Measurements from ENCODE around the gene MDN1.
A peak's percentile ranks its signal among the peaks of the same experiment; 100 is the strongest.

MDN1 gene, protein sequence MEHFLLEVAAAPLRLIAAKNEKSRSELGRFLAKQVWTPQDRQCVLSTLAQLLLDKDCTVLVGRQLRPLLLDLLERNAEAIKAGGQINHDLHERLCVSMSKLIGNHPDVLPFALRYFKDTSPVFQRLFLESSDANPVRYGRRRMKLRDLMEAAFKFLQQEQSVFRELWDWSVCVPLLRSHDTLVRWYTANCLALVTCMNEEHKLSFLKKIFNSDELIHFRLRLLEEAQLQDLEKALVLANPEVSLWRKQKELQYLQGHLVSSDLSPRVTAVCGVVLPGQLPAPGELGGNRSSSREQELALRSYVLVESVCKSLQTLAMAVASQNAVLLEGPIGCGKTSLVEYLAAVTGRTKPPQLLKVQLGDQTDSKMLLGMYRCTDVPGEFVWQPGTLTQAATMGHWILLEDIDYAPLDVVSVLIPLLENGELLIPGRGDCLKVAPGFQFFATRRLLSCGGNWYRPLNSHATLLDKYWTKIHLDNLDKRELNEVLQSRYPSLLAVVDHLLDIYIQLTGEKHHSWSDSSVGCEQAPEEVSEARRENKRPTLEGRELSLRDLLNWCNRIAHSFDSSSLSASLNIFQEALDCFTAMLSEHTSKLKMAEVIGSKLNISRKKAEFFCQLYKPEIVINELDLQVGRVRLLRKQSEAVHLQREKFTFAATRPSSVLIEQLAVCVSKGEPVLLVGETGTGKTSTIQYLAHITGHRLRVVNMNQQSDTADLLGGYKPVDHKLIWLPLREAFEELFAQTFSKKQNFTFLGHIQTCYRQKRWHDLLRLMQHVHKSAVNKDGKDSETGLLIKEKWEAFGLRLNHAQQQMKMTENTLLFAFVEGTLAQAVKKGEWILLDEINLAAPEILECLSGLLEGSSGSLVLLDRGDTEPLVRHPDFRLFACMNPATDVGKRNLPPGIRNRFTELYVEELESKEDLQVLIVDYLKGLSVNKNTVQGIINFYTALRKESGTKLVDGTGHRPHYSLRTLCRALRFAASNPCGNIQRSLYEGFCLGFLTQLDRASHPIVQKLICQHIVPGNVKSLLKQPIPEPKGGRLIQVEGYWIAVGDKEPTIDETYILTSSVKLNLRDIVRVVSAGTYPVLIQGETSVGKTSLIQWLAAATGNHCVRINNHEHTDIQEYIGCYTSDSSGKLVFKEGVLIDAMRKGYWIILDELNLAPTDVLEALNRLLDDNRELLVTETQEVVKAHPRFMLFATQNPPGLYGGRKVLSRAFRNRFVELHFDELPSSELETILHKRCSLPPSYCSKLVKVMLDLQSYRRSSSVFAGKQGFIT (N-terminal part only)

DNA sequence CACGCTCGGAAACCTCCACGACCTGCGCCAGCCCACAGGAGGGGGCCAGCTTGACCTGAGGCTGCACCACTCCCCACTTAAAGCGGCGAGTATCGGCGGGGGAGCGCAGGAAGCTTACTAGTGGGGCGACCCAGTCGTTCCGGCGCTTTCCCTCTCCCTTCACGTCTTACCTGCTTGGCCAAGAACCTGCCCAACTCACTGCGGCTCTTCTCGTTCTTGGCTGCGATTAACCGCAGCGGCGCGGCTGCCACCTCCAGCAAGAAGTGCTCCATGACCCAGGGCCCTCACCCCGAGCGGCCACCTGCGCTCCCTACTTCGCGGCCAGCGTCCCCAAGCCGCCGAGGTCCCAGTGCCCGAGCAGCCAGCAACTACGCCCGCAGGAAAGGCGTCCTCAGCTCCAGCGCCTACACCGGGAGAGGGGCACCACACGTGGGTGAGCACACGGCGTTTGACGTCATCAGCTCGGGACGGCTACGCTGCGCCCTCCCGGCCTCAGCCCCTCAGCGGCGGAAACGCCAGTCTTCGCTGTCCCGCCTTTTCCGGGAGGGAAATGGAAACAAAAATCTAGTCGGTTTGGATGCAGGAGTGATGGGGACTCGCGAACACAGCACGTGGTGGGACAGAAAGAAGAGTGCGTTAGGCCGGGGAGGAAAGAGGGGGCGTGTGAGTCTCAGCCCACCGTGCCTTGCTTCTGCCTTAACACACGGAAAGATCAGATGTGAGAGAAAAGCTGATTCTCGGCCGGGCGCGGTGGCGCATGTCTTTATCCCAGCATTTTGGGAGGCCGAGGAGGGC is at the start of gene MDN1:
TSS of gene MDN1 (minus strand) at position 459 of the 795 bp plus-strand sequence. CDS start at position 272, 187 bp downstream.
- DNase-seq: peak; percentile 95
- Histone ChIP-seq H3K4me3 (ENCODE audit: low read length) (peak within 1 kb of the TSS; percentile 77), H3F3A (ENCODE audit: insufficient read depth, low read length) (peaks cover 10% of the 10 kb centered on the region), H3K9ac (ENCODE audit: low read length) (peak within 1 kb of the TSS; percentile 78), H4K20me1 (ENCODE audit: insufficient read depth, low read length) (peaks cover 13% of the 10 kb centered on the region; the same call in 1 of the 2 replicates), H3K4me1 (ENCODE audit: low read length) (peaks cover 6% of the 10 kb centered on the region; the same call in 1 of the 2 replicates), H3K9me2 (replicated peaks; ENCODE audit: insufficient read depth, low read length) (no peaks in the 10 kb centered on the region), H3K36me3 (replicated peaks; ENCODE audit: insufficient read depth, low read length) (no peaks in the 10 kb centered on the region), H2AFZ (ENCODE audit: low read length) (peak within 1 kb of the TSS; percentile 49), H3K4me2 (ENCODE audit: low read depth, low read length) (peak within 1 kb of the TSS; percentile 71), H3K79me2 (ENCODE audit: low read length) (peaks cover 54% of the 10 kb centered on the region), H3K9me3 (replicated peaks; ENCODE audit: insufficient read depth, low read length) (no peaks in the 10 kb centered on the region), H3K27ac (ENCODE audit: low read length) (peak within 1 kb of the TSS; percentile 84), H3K27me3 (replicated peaks; ENCODE audit: insufficient read depth, low read length) (no peaks in the 10 kb centered on the region)
- no peak for TF ChIP-seq EZH2 (optimal IDR thresholded peaks at IDR 0.05; ENCODE audit: low read depth, low read length)
- TF ChIP-seq, protein P1, sequence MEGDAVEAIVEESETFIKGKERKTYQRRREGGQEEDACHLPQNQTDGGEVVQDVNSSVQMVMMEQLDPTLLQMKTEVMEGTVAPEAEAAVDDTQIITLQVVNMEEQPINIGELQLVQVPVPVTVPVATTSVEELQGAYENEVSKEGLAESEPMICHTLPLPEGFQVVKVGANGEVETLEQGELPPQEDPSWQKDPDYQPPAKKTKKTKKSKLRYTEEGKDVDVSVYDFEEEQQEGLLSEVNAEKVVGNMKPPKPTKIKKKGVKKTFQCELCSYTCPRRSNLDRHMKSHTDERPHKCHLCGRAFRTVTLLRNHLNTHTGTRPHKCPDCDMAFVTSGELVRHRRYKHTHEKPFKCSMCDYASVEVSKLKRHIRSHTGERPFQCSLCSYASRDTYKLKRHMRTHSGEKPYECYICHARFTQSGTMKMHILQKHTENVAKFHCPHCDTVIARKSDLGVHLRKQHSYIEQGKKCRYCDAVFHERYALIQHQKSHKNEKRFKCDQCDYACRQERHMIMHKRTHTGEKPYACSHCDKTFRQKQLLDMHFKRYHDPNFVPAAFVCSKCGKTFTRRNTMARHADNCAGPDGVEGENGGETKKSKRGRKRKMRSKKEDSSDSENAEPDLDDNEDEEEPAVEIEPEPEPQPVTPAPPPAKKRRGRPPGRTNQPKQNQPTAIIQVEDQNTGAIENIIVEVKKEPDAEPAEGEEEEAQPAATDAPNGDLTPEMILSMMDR (IDR thresholded peaks at IDR 0.05; ENCODE audit: low read length): 0 out of 2 replicates have a peak, but pooled peaks have one; percentile 1
- TF ChIP-seq EZH2phosphoT487 (IDR thresholded peaks at IDR 0.05; ENCODE audit: low read length): no peak

DNA sequence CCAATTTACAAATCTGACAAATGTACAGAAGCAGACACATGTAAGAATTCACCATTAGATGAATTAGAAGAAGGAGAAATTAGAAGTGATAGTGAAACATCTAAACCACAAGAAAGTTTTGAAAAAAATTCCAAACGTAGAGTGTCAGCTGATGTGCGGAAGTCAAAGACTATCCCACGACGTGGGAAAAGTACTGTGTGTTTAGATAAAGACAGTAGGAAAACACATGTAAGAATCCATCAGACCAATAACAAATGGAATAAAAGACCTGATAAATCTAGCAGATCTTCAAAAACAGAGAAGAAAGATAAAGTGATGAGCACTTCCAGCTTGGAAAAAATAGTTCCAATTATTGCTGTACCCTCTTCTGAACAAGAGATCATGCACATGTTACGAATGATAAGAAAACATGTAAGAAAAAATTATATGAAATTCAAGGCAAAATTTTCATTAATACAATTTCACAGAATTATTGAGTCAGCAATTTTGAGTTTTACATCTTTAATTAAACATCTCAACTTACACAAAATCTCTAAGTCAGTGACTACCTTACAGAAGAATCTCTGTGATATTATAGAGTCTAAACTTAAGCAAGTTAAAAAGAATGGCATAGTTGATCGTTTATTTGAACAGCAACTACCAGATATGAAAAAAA is 46.6 kb upstream of the MDN1 start:
- no peak for DNase-seq
- Histone ChIP-seq H3K4me3 (ENCODE audit: low read length) (no peak overlapping the region), H3K27me3 (replicated peaks; ENCODE audit: insufficient read depth, low read length) (no peaks in the 10 kb centered on the region), H3K4me1 (ENCODE audit: low read length) (no peaks in the 10 kb centered on the region), H3K36me3 (replicated peaks; ENCODE audit: insufficient read depth, low read length) (peaks cover 32% of the 10 kb centered on the region), H3K79me2 (ENCODE audit: low read length) (no peaks in the 10 kb centered on the region), H3K9ac (ENCODE audit: low read length) (no peak overlapping the region), H3F3A (ENCODE audit: insufficient read depth, low read length) (no peaks in the 10 kb centered on the region), H3K9me3 (replicated peaks; ENCODE audit: insufficient read depth, low read length) (no peaks in the 10 kb centered on the region), H3K27ac (ENCODE audit: low read length) (no peak overlapping the region), H3K4me2 (ENCODE audit: low read depth, low read length) (no peak overlapping the region), H3K9me2 (replicated peaks; ENCODE audit: insufficient read depth, low read length) (no peaks in the 10 kb centered on the region), H2AFZ (ENCODE audit: low read length) (no peak overlapping the region), H4K20me1 (ENCODE audit: insufficient read depth, low read length) (no peaks in the 10 kb centered on the region)
- TF ChIP-seq, protein P1 (IDR thresholded peaks at IDR 0.05; ENCODE audit: low read length): no peak
- no peak for TF ChIP-seq EZH2phosphoT487 (IDR thresholded peaks at IDR 0.05; ENCODE audit: low read length)
